Hindlimb muscle (tissue), 1 donor: Measurements from ENCODE around the gene BANF1. TPM values are rescaled to one million over a fixed set of nuclear protein-coding genes. Genes with fewer than 3 reads are reported as not detected.
A peak's percentile ranks its signal among the peaks of the same experiment; 100 is the strongest.
"Not testable (repeated sequence)": the region's sequence is repeated elsewhere in the genome, so short reads cannot be mapped to it uniquely, and the experiment has no call there.

Experiments used
- DNase-seq: peaks from one replicate; pipeline ENCODE4 v3.0.0-alpha.2; 2013
- polyA plus RNA-seq: library from polyadenylated mRNA; unstranded; fragments of 120-200 nt; gene quantifications from one replicate; pipeline ENCODE4 v1.2.1, GENCODE V29; 2013; ENCODE audit not compliant: insufficient read length

Gene BANF1
- polyA plus RNA-seq, 1 donor, result 217 TPM

- DNase-seq, result no peak
Observed at GRCh38 chr11:66011785-66012303, 9.5 kb downstream of the BANF1 start, which contains the start of gene CST6. Gene CST6, plus strand, starts transcription at chr11:66012008. Its CDS starts 37 bp downstream, at chr11:66012045.

- no peak for DNase-seq
Observed at GRCh38 chr11:66012371-66012945, 10.2 kb downstream of the BANF1 start.

GRCh38 chr11:66012946-66013761 lies 10.9 kb downstream of the BANF1 start:
- no peak for DNase-seq

GRCh38 chr11:66013762-66014100 lies 11.4 kb downstream of the BANF1 start:
- DNase-seq, result no peak

- no peak for DNase-seq
Observed at GRCh38 chr11:66014804-66015453, 12.6 kb downstream of the BANF1 start.

GRCh38 chr11:66015454-66015881 lies 13.2 kb downstream of the BANF1 start:
- no peak for DNase-seq

- no peak for DNase-seq
Observed at GRCh38 chr11:66015936-66016792, 13.9 kb downstream of the BANF1 start.

- no peak for DNase-seq
Observed at GRCh38 chr11:66016793-66017177, 14.5 kb downstream of the BANF1 start.

- DNase-seq, result no peak
Observed at GRCh38 chr11:66017321-66017720, 15.0 kb downstream of the BANF1 start.

GRCh38 chr11:66020212-66020611 lies 17.9 kb downstream of the BANF1 start:
- DNase-seq, result no peak

GRCh38 chr11:66020618-66021357 lies 18.5 kb downstream of the BANF1 start:
- no peak for DNase-seq

GRCh38 chr11:66022401-66023185 lies 20.3 kb downstream of the BANF1 start:
- peak; percentile 51 for DNase-seq

GRCh38 chr11:66023186-66023440 lies 20.8 kb downstream of the BANF1 start:
- DNase-seq, result not testable (repeated sequence)

GRCh38 chr11:66026017-66026529 lies 23.8 kb downstream of the BANF1 start, which contains the start of gene CATSPER1:
Gene CATSPER1, minus strand, starts transcription at chr11:66026479. Its CDS starts 100 bp downstream, at chr11:66026379.
- DNase-seq, result no peak

GRCh38 chr11:66032957-66033735 lies 30.8 kb downstream of the BANF1 start:
- DNase-seq, result no peak

- DNase-seq, result no peak
Observed at GRCh38 chr11:66035653-66036333, 33.5 kb downstream of the BANF1 start.

- no peak for DNase-seq
Observed at GRCh38 chr11:66036334-66036710, 34.0 kb downstream of the BANF1 start.

GRCh38 chr11:66037327-66037726 lies 35.0 kb downstream of the BANF1 start:
- DNase-seq, result no peak

GRCh38 chr11:66039765-66040164 lies 37.5 kb downstream of the BANF1 start:
- no peak for DNase-seq
